ENCODE measurements around the gene PNLIPRP2. TPM values are rescaled to one million over a fixed set of nuclear protein-coding genes. Genes with fewer than 3 reads are reported as not detected.

PNLIPRP2 gene
- total RNA-seq, 1 donor from 2014 or later: not detected

- Mint-ChIP-seq H3K27me3 (peaks cover 4% of the 10 kb centered on the region), H3K4me1 (ENCODE audit: low read depth) (peaks cover 2% of the 10 kb centered on the region), H3K9me3 (ENCODE audit: low read depth) (peaks cover 13% of the 10 kb centered on the region), H3K27ac (no peak overlapping the region), H3K36me3 (ENCODE audit: insufficient read depth) (no peaks in the 10 kb centered on the region), H3K4me3 (ENCODE audit: low read depth) (no peak overlapping the region)
- no peak for DNase-seq (ENCODE audit: low spot score, unreplicated experiment)
- no peak for TF ChIP-seq CTCF (IDR thresholded peaks at IDR 0.05; ENCODE audit: unreplicated experiment)
Measured at GRCh38 chr10:116655568-116655967, 34.8 kb downstream of the PNLIPRP2 start.

- H3K4me1 Mint-ChIP-seq (ENCODE audit: low read depth): peaks cover 5% of the 10 kb centered on the region
- peaks cover 4% of the 10 kb centered on the region for H3K27me3 Mint-ChIP-seq
- no peak for TF ChIP-seq CTCF (IDR thresholded peaks at IDR 0.05; ENCODE audit: unreplicated experiment)
- H3K4me3 Mint-ChIP-seq (ENCODE audit: low read depth): no peak overlapping the region
- DNase-seq (ENCODE audit: low spot score, unreplicated experiment): no peak
- no peak overlapping the region for H3K27ac Mint-ChIP-seq
- peaks cover 8% of the 10 kb centered on the region for H3K9me3 Mint-ChIP-seq (ENCODE audit: low read depth)
- no peaks in the 10 kb centered on the region for H3K36me3 Mint-ChIP-seq (ENCODE audit: insufficient read depth)
Measured at GRCh38 chr10:116656044-116656443, 35.3 kb downstream of the PNLIPRP2 start.

- Mint-ChIP-seq H3K4me3 (ENCODE audit: low read depth) (no peak overlapping the region), H3K36me3 (ENCODE audit: insufficient read depth) (peaks cover 4% of the 10 kb centered on the region), H3K9me3 (ENCODE audit: low read depth) (no peaks in the 10 kb centered on the region), H3K27me3 (peaks cover 4% of the 10 kb centered on the region), H3K4me1 (ENCODE audit: low read depth) (peaks cover 5% of the 10 kb centered on the region), H3K27ac (no peak overlapping the region)
- no peak for TF ChIP-seq CTCF (IDR thresholded peaks at IDR 0.05; ENCODE audit: unreplicated experiment)
- DNase-seq (ENCODE audit: low spot score, unreplicated experiment): no peak
Measured at GRCh38 chr10:116657863-116658551, 37.3 kb downstream of the PNLIPRP2 start.

DNA sequence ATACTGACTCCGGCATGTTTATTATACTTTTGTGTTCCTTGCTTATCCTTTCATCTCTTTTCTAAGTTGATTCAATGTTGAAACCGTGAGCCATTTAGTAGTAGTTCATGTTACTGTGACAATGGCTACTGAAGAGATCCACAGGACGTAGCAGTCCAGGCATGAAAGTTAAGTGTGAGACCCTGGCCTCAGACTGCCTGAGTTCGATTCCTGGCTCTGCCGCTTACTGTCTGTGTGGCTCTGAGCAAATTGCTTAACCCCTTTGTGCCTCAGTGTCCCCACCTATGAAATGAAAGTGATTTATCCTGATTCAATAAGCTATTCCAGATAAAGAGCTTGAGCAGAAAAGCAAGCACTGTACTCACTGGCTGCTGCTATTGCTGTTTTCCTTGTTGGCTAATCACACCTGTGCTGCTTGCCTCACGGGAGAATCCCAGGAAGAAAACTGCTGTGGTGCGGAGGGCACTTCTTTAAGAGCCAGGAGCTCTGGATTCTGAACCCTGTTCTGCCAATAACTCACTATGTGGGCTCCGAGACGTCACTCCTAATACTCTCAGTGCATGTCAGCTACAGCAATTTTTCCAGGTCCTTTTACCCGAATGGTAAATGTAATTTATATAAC, 38.4 kb downstream of the PNLIPRP2 start:
- Mint-ChIP-seq H3K4me3 (ENCODE audit: low read depth) (no peak overlapping the region), H3K9me3 (ENCODE audit: low read depth) (no peaks in the 10 kb centered on the region), H3K27ac (no peak overlapping the region), H3K4me1 (ENCODE audit: low read depth) (peaks cover 5% of the 10 kb centered on the region), H3K36me3 (ENCODE audit: insufficient read depth) (peaks cover 9% of the 10 kb centered on the region), H3K27me3 (no peaks in the 10 kb centered on the region)
- DNase-seq (ENCODE audit: low spot score, unreplicated experiment): no peak
- no peak for TF ChIP-seq CTCF (IDR thresholded peaks at IDR 0.05; ENCODE audit: unreplicated experiment)

DNA sequence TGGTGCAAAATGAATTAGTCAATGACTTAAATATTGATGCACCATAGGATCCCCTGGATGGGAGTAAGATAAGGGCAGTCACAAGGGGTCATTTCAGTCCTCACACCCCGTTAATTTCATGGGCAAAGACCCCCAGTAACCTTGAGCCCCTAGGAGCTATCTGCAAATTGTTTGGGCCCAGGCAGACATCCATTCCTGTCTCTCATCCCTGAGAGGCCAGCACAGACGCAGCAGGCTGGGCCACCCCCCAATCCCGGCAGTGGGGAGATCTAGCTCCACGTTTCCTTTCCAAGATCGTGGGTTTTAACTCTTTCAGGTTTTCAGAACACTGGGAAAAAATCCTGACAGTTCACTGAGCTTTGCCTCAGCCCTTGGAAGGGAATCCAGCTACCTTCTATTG, 40.1 kb downstream of the PNLIPRP2 start:
- peaks cover 15% of the 10 kb centered on the region for H3K36me3 Mint-ChIP-seq (ENCODE audit: insufficient read depth)
- H3K27me3 Mint-ChIP-seq: no peaks in the 10 kb centered on the region
- H3K27ac Mint-ChIP-seq: no peak overlapping the region
- H3K9me3 Mint-ChIP-seq (ENCODE audit: low read depth): no peaks in the 10 kb centered on the region
- no peak for DNase-seq (ENCODE audit: low spot score, unreplicated experiment)
- TF ChIP-seq CTCF (IDR thresholded peaks at IDR 0.05; ENCODE audit: unreplicated experiment): no peak
- H3K4me1 Mint-ChIP-seq (ENCODE audit: low read depth): peaks cover 5% of the 10 kb centered on the region
- H3K4me3 Mint-ChIP-seq (ENCODE audit: low read depth): no peak overlapping the region
